Gastrocnemius medialis (tissue), 4 donors: ENCODE measurements around the gene CRIP3. TPM values are rescaled to one million over a fixed set of nuclear protein-coding genes. Genes with fewer than 3 reads are reported as not detected.

Source experiments
- ATAC-seq, 2 donors: fragments of 150-250 bp; one replicate each; pipeline ENCODE4 v1.9.1; 2016
- DNase-seq, 2 donors: peaks; one replicate each; pipeline ENCODE4 v3.0.0-alpha.2; 2019
- H3K27ac ChIP-seq, 4 donors: fragments of 200-600 bp; sonication (generic); 1 replicate in 1 of 4; 2 replicates in 3 of 4; pipeline ENCODE4 v1.5.1; 2016 to 2018; ENCODE audit warnings: mild to moderate bottlenecking in 2 of 4, moderate library complexity in 1 of 4
- H3K27me3 ChIP-seq, 3 donors: fragments of 200-600 bp; sonication (generic) in 2 of 3; 1 replicate in 1 of 3; 2 replicates in 2 of 3; pipeline versions ENCODE4 v1.5.1 to v1.6.0; 2016 to 2019; ENCODE audit warnings: mild to moderate bottlenecking in 1 of 3, moderate library complexity in 1 of 3
- H3K36me3 ChIP-seq, 2 donors: fragments of 200-600 bp; sonication (generic) in 1 of 2; one replicate each; pipeline ENCODE4 v1.5.1; 2017 to 2018
- H3K4me1 ChIP-seq, 2 donors: fragments of 200-600 bp; sonication (generic) in 1 of 2; one replicate each; pipeline ENCODE4 v1.5.1; 2016 to 2017; ENCODE audit warnings: mild to moderate bottlenecking in 2 of 2
- H3K4me3 ChIP-seq, 4 donors: fragments of 200-600 bp; sonication (generic) in 3 of 4; 1 replicate in 1 of 4; 2 replicates in 3 of 4; pipeline ENCODE4 v1.5.1; 2016 to 2019; ENCODE audit warnings: mild to moderate bottlenecking in 2 of 4
- H3K9me3 ChIP-seq, 3 donors: fragments of 200-600 bp; sonication (generic) in 2 of 3; 1 replicate in 1 of 3; 2 replicates in 2 of 3; pipeline ENCODE4 v1.5.1; 2016 to 2019
- CTCF ChIP-seq, 5 experiments: fragments of 450-650 bp in 3 of 5; fragments of 200-600 bp in 2 of 5; sonication (generic) in 2 of 5; IDR thresholded peaks in 4 of 5; conservative IDR thresholded peaks in 1 of 5; 1 replicate in 4 of 5; 2 replicates in 1 of 5; pipeline ENCODE4 v1.5.1; 2016 to 2019; ENCODE audit warnings: antibody characterized with exemption in 5 of 5, mild to moderate bottlenecking in 3 of 5, moderate library complexity in 3 of 5
- POLR2A ChIP-seq, 2 donors: fragments of 450-650 bp; IDR thresholded peaks; one replicate each; pipeline ENCODE4 v1.6.1; 2017; ENCODE audit warnings: antibody characterized with exemption in 2 of 2, mild to moderate bottlenecking in 2 of 2, moderate library complexity in 2 of 2
- in situ Hi-C, 4 donors: fragments of 200-750 bp; cut with MboI; loops; one replicate each; pipeline versions ENCODE4 v1.15.0 to v1.8.0; 2017; ENCODE audit warnings: low sequenced_read_pairs in 4 of 4
- intact Hi-C: fragments of 100-400 bp; cut with DNase I; formaldehyde crosslinking; loops from one replicate; pipeline ENCODE4 v1.15.1; 2023; ENCODE audit warnings: low total_unique reads
- total RNA-seq, 4 donors: library from RNA; depleted of rRNA; stranded (reverse); fragments of >200 nt; gene quantifications; one replicate each; pipeline versions ENCODE4 v1.1.0 to v1.2.3, GENCODE V29; 2016

CRIP3 gene
- total RNA-seq, 4 donors from 2014 or later, result 0.68 TPM; not detected in 3

GRCh38 chr6:43328528-43328927 lies 19.9 kb upstream of the CRIP3 start:
- DNase-seq (no peak), ATAC-seq (no peak)
- Histone ChIP-seq H3K36me3 (no peaks in the 10 kb centered on the region), H3K27ac (no peak overlapping the region), H3K4me1 (no peaks in the 10 kb centered on the region), H3K4me3 (no peak overlapping the region), H3K27me3 (no peaks in the 10 kb centered on the region), H3K9me3 (no peaks in the 10 kb centered on the region)
- no peak for TF ChIP-seq CTCF (IDR thresholded peaks at IDR 0.05 in 4 of 5, conservative IDR thresholded peaks at IDR 0.05 in 1 of 5)
- no peak for TF ChIP-seq POLR2A (IDR thresholded peaks at IDR 0.05)
- in situ Hi-C loops (loop anchor here in 1 of 4 donors (25.0 kb wide), 1 partner anchor 416 kb away; the partner anchor contains the start of gene PTCRA), intact Hi-C loops (no loop called here)

- no peaks in the 10 kb centered on the region for H3K9me3 ChIP-seq
- ATAC-seq (no peak), DNase-seq (no peak)
- H3K27ac ChIP-seq, result no peak overlapping the region
- H3K4me1 ChIP-seq, result no peaks in the 10 kb centered on the region
- in situ Hi-C loops, result loop anchor here in 1 of 4 donors (25.0 kb wide), 1 partner anchor 414 kb away; the partner anchor contains the start of gene PTCRA
- intact Hi-C loops, result no loop called here
- H3K27me3 ChIP-seq, result no peaks in the 10 kb centered on the region
- H3K4me3 ChIP-seq, result no peak overlapping the region
- TF ChIP-seq CTCF (IDR thresholded peaks at IDR 0.05 in 4 of 5, conservative IDR thresholded peaks at IDR 0.05 in 1 of 5), result no peak
- no peak for TF ChIP-seq POLR2A (IDR thresholded peaks at IDR 0.05)
- no peaks in the 10 kb centered on the region for H3K36me3 ChIP-seq
Measured at GRCh38 chr6:43325876-43326275, 17.2 kb upstream of the CRIP3 start.

DNA sequence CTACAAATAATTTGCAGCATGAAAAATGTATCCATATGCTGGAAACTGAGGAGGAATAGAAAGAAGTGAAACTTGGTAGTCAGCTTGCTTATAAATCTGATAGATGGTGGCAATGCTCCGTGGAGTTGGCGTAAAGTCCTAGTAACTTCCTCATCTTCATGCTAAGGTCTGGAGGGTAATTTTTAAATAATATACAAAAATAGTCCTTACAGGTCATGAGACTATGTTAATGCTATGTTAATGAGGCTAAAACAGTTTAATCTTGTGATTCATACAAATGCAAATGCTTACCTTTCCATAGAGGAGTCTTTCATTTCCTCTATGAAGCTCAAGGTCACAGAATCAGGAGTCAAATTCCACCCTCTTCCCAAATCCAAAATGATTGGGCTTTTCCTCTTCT lies 9.4 kb upstream of the CRIP3 start:
- Histone ChIP-seq H3K4me1 (no peaks in the 10 kb centered on the region), H3K36me3 (no peaks in the 10 kb centered on the region), H3K9me3 (no peaks in the 10 kb centered on the region), H3K4me3 (no peak overlapping the region), H3K27ac (no peak overlapping the region), H3K27me3 (no peaks in the 10 kb centered on the region)
- DNase-seq (no peak), ATAC-seq (no peak)
- intact Hi-C loops, result no loop called here
- no peak for TF ChIP-seq POLR2A (IDR thresholded peaks at IDR 0.05)
- no peak for TF ChIP-seq CTCF (IDR thresholded peaks at IDR 0.05 in 4 of 5, conservative IDR thresholded peaks at IDR 0.05 in 1 of 5)
- in situ Hi-C loops, result no loop called here

GRCh38 chr6:43313813-43314212 lies 5.2 kb upstream of the CRIP3 start:
- Histone ChIP-seq H3K9me3 (no peaks in the 10 kb centered on the region), H3K4me3 (no peak overlapping the region), H3K4me1 (peaks cover under 1 to 2% of the 10 kb centered on the region in 2 donors), H3K36me3 (no peaks in the 10 kb centered on the region), H3K27me3 (peaks cover 0 to 7% (median 7%) of the 10 kb centered on the region in 3 donors), H3K27ac (no peak overlapping the region)
- no peak for DNase-seq
- ATAC-seq, result no peak
- in situ Hi-C loops (no loop called here), intact Hi-C loops (no loop called here)
- no peak for TF ChIP-seq POLR2A (IDR thresholded peaks at IDR 0.05)
- no peak for TF ChIP-seq CTCF (IDR thresholded peaks at IDR 0.05 in 4 of 5, conservative IDR thresholded peaks at IDR 0.05 in 1 of 5)

DNA sequence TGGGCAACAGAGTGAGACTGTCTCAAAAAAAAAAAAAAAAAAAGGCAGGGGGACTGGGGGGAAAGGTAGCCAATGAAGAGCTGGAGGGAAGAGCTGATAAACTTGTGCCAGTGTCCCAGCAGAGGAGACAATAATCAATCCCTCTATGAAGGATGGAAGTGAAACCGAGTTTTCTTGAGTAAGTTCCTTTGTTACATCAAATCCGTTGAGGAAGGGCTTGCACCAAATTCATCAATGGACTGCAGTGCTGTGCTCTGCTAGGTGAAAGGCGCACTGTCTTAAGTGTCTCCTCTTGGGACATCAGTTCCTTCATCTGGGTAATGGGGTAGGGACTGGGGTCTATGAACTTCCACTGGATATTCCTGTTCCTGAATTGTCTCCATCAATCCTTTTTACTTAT lies 3.0 kb upstream of the CRIP3 start:
- no peak overlapping the region for H3K4me3 ChIP-seq
- H3K9me3 ChIP-seq, result no peaks in the 10 kb centered on the region
- TF ChIP-seq CTCF (IDR thresholded peaks at IDR 0.05 in 4 of 5, conservative IDR thresholded peaks at IDR 0.05 in 1 of 5), result no peak
- TF ChIP-seq POLR2A (IDR thresholded peaks at IDR 0.05), result no peak
- DNase-seq (no peak), ATAC-seq (no peak)
- intact Hi-C loops, result no loop called here
- H3K27me3 ChIP-seq, result peaks cover 7 to 22% (median 13%) of the 10 kb centered on the region in 3 donors
- H3K36me3 ChIP-seq, result no peaks in the 10 kb centered on the region
- in situ Hi-C loops, result no loop called here
- no peak overlapping the region for H3K27ac ChIP-seq
- H3K4me1 ChIP-seq, result peaks cover 4 to 8% of the 10 kb centered on the region in 2 donors
